Thoracic aorta (tissue), 2 donors: ENCODE measurements around the gene GDPD2. TPM values are rescaled to one million over a fixed set of nuclear protein-coding genes. Genes with fewer than 3 reads are reported as not detected.

Source experiments
- ATAC-seq: fragments of 150-250 bp; one replicate; pipeline ENCODE4 v1.8.0; 2017; ENCODE audit warnings: low read depth; ENCODE audit not compliant: insufficient number of reproducible peaks, low FRiP score
- DNase-seq: peaks from one replicate; pipeline ENCODE4 v3.0.0-alpha.2; 2020; ENCODE audit warnings: low spot score
- H3K27ac ChIP-seq, 2 donors: fragments of 200-600 bp; sonication (generic); 1 replicate in 1 of 2; 2 replicates in 1 of 2; pipeline ENCODE4 v1.5.1; 2016; ENCODE audit warnings: mild to moderate bottlenecking in 2 of 2, moderate library complexity in 2 of 2
- H3K27me3 ChIP-seq: fragments of 200-600 bp; sonication (generic); replicated peaks from 2 replicates; pipeline ENCODE4 v1.6.0; 2016; ENCODE audit warnings: mild to moderate bottlenecking; ENCODE audit not compliant: insufficient read depth
- H3K36me3 ChIP-seq: fragments of 200-600 bp; sonication (generic); one replicate; pipeline ENCODE4 v1.5.1; 2016
- H3K4me1 ChIP-seq, 2 donors: fragments of 200-600 bp; sonication (generic); 1 replicate in 1 of 2; 2 replicates in 1 of 2; pipeline versions ENCODE4 v1.5.1 to v1.6.0; 2016; ENCODE audit warnings: low read depth in 2 of 2, mild to moderate bottlenecking in 1 of 2; ENCODE audit not compliant: control insufficient read depth in 1 of 2
- H3K4me3 ChIP-seq: fragments of 200-600 bp; sonication (generic); 2 replicates; pipeline ENCODE4 v1.5.1; 2016; ENCODE audit warnings: mild to moderate bottlenecking
- H3K9me3 ChIP-seq: fragments of 200-600 bp; sonication (generic); 2 replicates; pipeline ENCODE4 v1.5.1; 2016
- total RNA-seq, 2 donors: library from RNA; depleted of rRNA; stranded (reverse); fragments of >200 nt; gene quantifications; one replicate each; pipeline versions ENCODE4 v1.1.0 to v1.2.3, GENCODE V29; 2016
- TF ChIP-seq, protein P1 (sequence below): fragments of 200-600 bp; sonication (generic); IDR thresholded peaks from one replicate; pipeline ENCODE4 v1.5.1; 2019; ENCODE audit warnings: antibody characterized with exemption

The GDPD2 gene
- total RNA-seq, 2 donors from 2014 or later: not detected

DNA sequence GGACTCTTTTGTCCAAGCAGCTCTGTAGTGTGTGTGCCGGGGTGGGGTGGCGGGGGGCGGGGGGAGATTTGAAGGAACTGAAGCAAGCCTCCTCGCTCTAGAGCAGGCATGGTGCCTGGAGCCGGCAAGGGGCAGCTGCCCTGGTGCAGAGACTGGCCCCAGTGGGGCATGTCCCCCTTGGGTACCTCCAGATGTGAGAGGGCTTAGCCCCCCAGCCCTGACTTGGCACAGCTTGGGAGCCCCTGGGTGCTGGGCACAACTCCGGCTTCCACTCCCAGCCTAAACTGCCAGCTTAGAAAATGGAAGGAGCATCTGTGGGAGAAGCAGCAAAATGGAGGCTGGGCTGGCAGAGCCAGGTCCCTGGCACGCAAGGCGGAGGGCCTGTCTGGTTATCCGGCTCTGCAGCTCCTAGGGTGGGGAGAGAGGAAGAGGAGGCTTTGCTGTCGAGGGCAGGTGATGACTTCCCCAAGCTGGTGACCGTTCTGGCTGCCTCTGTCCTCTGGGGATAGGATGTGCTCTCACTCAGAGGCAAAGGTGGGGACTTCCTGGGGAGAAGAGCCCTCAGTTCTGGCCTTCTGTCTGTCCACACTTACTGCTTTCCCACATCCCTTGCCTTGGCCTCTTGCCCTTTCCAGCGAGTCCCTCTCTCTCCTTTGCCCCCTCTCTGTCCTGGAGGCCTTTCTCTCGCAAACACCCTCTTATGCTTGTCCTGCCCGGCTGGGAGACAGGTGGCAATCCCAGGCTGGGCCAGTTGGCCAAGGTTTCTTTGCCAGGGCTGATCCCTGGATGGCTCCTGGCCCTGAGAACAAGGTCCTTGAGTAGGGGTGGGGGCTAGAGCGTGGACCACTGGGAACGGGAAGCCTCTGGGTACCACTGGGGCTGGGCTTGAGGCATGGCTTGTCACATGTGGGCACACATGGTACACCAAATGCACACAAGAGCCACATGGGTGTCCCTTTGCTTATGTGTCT lies 23.6 kb downstream of the GDPD2 start:
- H3K27me3 ChIP-seq: no peaks in the 10 kb centered on the region

DNA sequence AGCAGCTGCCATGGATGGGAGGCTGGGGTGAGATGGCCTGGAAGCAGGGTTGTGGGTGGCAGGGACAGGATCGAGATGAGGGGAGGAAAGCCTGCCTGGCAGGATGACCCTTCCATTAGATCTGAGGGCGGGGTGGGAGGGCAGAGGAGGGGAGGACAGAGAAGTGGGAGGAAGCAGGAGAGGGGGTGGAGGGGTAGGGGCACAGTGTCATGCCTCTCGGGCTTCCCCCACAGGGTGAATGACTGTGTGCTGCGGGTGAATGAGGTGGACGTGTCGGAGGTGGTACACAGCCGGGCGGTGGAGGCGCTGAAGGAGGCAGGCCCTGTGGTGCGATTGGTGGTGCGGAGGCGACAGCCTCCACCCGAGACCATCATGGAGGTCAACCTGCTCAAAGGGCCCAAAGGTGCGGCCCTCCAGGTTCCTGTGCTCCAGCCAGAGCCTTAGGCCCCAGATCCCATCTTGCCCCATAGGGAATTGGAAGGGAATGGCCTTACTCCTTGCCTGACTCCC lies 26.4 kb downstream of the GDPD2 start:
- Histone ChIP-seq H3K4me1 (peaks cover 0 to 20% of the 10 kb centered on the region in 2 donors), H3K27me3 (no peaks in the 10 kb centered on the region), H3K4me3 (no peak overlapping the region), H3K9me3 (no peaks in the 10 kb centered on the region), H3K27ac (no peak overlapping the region), H3K36me3 (no peaks in the 10 kb centered on the region)
- ATAC-seq (no peak), DNase-seq (no peak)
- TF ChIP-seq, protein P1, sequence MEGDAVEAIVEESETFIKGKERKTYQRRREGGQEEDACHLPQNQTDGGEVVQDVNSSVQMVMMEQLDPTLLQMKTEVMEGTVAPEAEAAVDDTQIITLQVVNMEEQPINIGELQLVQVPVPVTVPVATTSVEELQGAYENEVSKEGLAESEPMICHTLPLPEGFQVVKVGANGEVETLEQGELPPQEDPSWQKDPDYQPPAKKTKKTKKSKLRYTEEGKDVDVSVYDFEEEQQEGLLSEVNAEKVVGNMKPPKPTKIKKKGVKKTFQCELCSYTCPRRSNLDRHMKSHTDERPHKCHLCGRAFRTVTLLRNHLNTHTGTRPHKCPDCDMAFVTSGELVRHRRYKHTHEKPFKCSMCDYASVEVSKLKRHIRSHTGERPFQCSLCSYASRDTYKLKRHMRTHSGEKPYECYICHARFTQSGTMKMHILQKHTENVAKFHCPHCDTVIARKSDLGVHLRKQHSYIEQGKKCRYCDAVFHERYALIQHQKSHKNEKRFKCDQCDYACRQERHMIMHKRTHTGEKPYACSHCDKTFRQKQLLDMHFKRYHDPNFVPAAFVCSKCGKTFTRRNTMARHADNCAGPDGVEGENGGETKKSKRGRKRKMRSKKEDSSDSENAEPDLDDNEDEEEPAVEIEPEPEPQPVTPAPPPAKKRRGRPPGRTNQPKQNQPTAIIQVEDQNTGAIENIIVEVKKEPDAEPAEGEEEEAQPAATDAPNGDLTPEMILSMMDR: no peak

More for the DNA sequence above, 23.6 kb downstream of the GDPD2 start:
- Histone ChIP-seq H3K27ac (no peak overlapping the region), H3K4me1 (peaks cover 0 to 7% of the 10 kb centered on the region in 2 donors), H3K4me3 (no peak overlapping the region), H3K9me3 (no peaks in the 10 kb centered on the region), H3K36me3 (no peaks in the 10 kb centered on the region)
- TF ChIP-seq, protein P1: no peak
- DNase-seq (no peak), ATAC-seq (no peak)

DNA sequence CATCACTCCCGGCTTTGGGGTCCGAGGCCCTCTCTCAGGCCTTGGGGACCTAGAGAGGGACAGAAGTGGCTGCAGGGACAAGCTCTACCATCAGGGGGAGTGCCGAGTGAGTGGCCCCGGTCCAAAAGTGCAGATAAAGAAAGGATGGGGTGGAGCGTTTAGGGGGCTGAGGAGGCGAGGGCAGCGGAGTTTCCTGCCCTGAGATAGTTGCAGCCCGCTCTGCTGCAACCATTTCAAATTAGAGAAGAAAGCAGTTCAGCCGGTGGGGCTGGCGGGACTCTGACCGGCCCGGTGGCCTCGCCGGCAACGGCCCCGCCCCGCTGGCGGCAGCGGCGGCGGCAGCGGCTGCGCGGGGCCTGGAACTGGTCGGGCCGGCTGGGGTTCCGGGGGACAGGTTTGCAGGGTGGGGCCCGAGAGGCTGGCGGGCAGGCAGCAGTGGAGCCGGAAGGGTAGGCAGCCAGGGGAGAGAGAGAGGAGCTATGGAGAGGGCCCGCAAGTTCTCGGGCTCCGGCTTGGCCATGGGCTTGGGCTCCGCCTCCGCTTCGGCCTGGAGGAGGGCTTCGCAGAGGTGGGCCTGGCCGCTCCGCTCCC lies 29.1 kb downstream of the GDPD2 start:
- Histone ChIP-seq H3K27me3 (no peaks in the 10 kb centered on the region), H3K27ac (peak overlapping the region; percentile 28 to 69), H3K36me3 (no peaks in the 10 kb centered on the region), H3K4me3 (peak overlapping the region; percentile 80), H3K4me1 (peaks cover 0 to 13% of the 10 kb centered on the region in 2 donors), H3K9me3 (no peaks in the 10 kb centered on the region)
- ATAC-seq (peak; percentile 35), DNase-seq (no peak)
- TF ChIP-seq, protein P1: peak; percentile 58

DNA sequence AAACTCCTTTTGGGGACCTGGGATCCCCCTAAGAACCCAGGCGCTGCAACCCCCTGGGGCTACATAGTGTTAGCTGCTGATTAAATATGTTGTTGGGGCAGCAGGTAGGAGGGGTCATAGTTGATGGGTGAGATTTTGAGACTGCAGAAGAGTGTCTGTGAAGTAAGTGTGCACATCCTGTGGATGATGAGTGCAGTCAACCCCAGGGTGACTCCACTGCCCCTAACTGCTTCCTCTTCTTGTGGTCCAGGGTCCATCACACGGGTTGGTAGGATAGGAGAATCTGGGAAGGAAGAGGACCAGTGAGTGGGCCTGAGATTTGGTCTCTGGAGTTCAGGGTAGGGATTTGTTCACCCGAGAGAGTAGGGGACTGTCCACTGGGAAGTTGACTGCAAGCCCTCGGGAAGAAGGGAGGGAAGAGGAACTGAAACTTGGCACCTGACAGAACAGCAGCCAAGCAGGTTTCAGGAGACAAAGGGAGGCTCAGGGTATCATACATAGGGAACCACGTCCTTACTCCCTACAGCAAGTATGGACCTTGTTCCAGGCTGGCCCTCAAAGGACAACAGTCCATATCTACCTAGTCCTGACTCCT lies 30.0 kb downstream of the GDPD2 start:
- no peaks in the 10 kb centered on the region for H3K36me3 ChIP-seq
- TF ChIP-seq, protein P1: no peak
- peak overlapping the region; percentile 80 for H3K4me3 ChIP-seq
- ATAC-seq: no peak
- no peaks in the 10 kb centered on the region for H3K27me3 ChIP-seq
- peak overlapping the region; percentile 28 to 69 for H3K27ac ChIP-seq
- peaks cover 0 to 13% of the 10 kb centered on the region in 2 donors for H3K4me1 ChIP-seq
- DNase-seq: no peak
- no peaks in the 10 kb centered on the region for H3K9me3 ChIP-seq
